ENCODE measurements around the gene MYL6. TPM values are rescaled to one million over a fixed set of nuclear protein-coding genes. Genes with fewer than 3 reads are reported as not detected.

Gene MYL6
- 2,877 and 3,219 TPM in 2 replicates for total RNA-seq

DNA sequence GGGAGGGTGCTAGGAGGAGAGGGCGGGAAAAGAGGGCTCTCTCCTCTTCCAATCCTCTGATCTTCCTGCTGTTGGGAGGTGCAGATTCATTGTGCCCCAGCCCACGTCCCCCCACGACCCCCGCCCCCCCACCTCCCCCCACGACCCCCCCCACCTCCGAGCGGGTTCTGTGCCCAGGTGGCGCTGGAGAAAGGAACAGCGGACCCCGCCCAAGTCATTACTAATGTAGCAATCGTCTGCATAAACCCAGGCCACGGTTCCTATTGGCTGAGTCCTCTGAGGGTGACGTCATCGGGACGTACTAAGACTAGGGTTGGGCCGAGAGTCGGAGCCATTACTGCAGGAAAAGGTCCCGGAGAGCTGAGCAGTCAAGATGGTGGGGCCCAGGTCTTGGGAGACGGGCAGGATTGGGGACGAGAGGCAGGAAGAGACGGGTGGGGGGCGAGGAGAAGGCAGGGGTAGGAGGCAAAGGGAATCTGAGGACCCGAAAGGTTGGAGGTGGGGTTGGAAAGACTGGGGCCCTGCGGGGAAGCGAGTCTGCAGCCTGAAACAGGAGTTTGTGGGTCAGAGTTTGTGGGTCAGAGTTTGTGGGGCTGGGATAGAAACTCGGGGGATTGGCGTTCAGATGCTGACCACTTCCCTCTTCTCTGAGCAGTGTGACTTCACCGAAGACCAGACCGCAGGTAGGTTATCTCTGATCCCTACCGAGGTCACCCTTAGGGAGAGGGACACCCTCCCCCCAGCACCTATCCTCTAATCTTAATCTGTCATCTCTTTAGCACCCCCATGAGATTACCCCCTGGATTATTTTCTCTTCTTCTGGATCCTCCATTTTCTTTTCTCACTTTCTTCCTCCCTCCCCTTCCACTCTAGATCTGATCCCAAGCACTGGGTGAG lies at the start of gene MYL6:
Gene MYL6, plus strand, starts transcription at position 331 of the 897 bp plus-strand sequence. Its CDS starts 43 bp downstream, at position 374.

GRCh38 chr12:56116267-56117081 lies 41.7 kb upstream of the MYL6 start, which contains the start of gene RPL41:
Gene RPL41, plus strand, starts transcription at chr12:56116633.

DNA sequence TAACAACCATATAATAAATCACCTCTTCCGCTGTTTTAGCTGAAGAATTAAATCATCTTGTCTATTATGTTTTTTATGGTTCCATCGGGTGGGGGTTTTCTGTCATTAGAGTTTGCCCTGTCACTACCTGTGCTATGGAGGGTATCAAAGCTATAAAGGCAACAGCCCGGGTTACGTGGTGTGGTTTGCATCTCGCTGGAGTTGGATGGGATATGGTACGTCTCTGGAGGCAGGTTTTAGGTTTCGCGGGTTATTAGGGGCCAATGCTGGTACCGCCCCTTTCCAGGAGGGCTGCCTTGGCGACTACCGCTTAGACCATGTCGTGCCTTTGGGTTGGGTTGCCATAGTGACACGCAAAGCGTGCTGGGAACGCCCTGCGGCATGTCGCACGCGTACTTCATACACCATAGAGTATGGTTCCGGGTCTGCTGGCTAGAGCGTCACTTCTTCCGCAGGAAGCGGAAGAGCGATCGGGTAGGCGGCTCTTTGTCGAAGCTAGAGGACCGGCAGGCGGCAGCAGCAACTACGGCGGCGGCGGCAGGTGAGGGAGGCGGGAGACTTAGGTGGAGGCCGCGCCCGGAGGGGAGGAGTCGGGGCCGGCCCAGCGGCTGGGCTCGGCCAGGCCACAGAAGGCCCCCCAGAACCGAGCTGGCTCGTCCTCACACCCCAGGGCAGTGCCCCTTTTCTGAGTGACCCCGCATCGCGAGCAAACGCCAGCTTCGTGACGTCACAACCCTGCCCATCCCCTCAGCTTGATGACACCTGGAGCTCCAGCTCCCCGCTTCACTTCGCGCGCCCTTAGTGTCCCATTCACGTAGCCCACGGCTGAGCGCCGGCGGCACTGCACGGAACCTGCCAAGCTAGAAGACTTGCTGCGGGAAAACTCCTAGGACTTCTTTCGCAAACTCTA lies 40.1 kb upstream of the MYL6 start, which contains the start of gene ZC3H10:
Gene ZC3H10, plus strand, starts transcription at position 489 of the 910 bp plus-strand sequence. CDS start 2,297 bp downstream, outside the sequence.

GRCh38 chr12:56127888-56128669 lies 30.1 kb upstream of the MYL6 start, which contains the start of gene ESYT1:
Gene ESYT1, plus strand, starts transcription at chr12:56128267. Its CDS starts 53 bp downstream, at chr12:56128320.

DNA sequence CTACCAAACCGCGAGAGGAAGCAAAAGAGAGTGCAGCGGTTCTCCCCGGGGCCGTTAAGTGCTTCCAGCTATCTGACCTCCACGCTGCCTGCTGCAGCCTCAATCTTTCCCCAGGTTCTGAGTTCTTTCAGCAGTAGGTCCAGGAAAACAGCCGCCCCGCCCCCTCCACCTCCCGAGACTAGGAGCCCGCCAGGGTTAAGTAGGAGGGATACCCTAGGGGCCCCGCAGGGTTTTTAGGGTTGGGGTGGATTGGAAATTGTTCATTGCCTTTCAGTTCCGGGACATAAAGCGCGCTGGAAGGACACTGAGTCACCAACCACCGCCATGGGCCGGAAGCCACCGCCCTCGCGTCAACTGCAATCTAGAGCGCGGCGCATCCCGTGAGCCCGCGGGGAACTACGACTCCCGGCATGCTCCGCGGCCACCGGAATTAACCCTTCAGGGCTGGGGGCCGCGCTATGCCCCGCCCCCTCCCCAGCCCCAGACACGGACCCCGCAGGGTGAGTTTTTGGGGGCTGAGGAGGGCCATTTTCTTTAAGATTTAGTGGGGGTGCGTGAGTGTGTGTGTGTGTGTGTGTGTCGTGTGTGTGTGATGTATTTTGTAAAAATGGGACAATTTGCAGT lies 5.9 kb upstream of the MYL6 start, which contains the start of gene MYL6B:
Gene MYL6B, plus strand, starts transcription at position 456 of the 624 bp plus-strand sequence. CDS start 1,332 bp downstream, outside the sequence.

DNA sequence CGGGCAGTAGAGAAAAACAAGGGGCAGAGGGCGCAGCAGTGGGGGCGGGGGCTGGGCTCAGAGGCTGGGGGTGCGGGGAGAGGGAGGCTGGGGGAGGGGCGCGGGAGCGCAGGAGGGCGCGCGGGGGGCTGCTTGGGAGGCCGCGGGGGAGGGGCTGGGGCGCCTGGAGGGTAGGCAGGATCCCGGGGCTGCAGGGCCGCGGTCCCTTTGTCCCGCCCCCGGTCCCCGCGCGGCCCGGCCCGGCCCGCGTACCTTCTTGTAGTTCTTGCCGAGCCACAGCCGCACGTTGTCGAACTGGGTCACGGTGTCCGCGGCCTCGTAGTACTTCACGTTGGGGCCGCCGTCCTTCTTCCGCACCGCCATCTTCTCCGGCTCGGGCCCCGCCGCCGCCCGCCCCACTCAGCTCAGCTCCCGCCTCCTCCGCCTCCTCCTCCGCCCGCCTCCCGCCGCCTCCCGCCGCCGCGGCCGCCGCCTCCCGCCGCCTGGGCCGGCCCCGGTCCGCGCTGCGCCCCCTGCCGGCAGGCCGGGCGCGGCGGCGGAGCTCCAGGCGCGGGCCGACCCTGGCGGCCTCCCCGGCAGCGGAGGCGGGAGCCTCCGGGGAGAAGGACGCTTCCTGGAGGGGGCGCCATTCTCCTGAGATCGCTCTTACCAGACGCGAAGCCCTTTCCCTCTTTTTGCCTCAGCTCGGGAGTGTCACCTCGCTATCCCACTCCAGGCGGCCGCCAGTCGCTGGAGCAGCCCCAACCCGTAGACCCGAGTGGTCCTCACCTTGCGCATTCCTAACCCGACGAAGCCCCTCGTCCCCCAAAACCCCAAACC lies 31.1 kb downstream of the MYL6 start, which contains the start of gene SMARCC2:
Gene SMARCC2, minus strand, starts transcription at position 385 of the 819 bp plus-strand sequence. Its CDS starts 22 bp downstream, at position 363.

Other genes with a start within 250 kb of the MYL6 start
- gene PYM1, start 230.5 kb upstream of the MYL6 start, total RNA-seq = 46.4 and 54.8 TPM in 2 replicates
- gene DGKA, start 227.2 kb upstream of the MYL6 start, total RNA-seq = 19.9 and 32.4 TPM in 2 replicates
- 0.58 and 0.71 TPM in 2 replicates for gene PMEL, start 192.3 kb upstream of the MYL6 start, total RNA-seq
- 35.3 and 39.8 TPM in 2 replicates for gene CDK2, start 191.5 kb upstream of the MYL6 start, total RNA-seq
- gene RAB5B, start 184.3 kb upstream of the MYL6 start, total RNA-seq = 58.8 and 63.6 TPM in 2 replicates
- gene SUOX, start 161.1 kb upstream of the MYL6 start, total RNA-seq = 21.8 and 43.0 TPM in 2 replicates
- gene IKZF4, start 137.3 kb upstream of the MYL6 start, total RNA-seq = 0.89 and 2.6 TPM in 2 replicates
- gene RPS26, start 116.4 kb upstream of the MYL6 start, total RNA-seq = 1,394 and 2,798 TPM in 2 replicates
- gene ERBB3, start 78.2 kb upstream of the MYL6 start, total RNA-seq = 0.35 TPM in 1 of 2 replicates, not detected in the other
- gene PA2G4, start 53.8 kb upstream of the MYL6 start, total RNA-seq = 199 and 215 TPM in 2 replicates
- 2,864 and 3,592 TPM in 2 replicates for gene RPL41, start 41.7 kb upstream of the MYL6 start, total RNA-seq
- gene ZC3H10, start 40.1 kb upstream of the MYL6 start, total RNA-seq = 2.6 and 4.8 TPM in 2 replicates
- gene ESYT1, start 30.1 kb upstream of the MYL6 start, total RNA-seq = 240 and 325 TPM in 2 replicates
- gene MYL6B, start 5.8 kb upstream of the MYL6 start, total RNA-seq = 92.5 and 126 TPM in 2 replicates
- gene SMARCC2, start 31.1 kb downstream of the MYL6 start, total RNA-seq = 30.7 and 32.3 TPM in 2 replicates
- gene RNF41, start 63.6 kb downstream of the MYL6 start, total RNA-seq = 102 and 109 TPM in 2 replicates
- gene NABP2, start 66.0 kb downstream of the MYL6 start, total RNA-seq = 60.1 and 75.0 TPM in 2 replicates
- not detected in 2 replicates for gene SLC39A5, start 71.7 kb downstream of the MYL6 start, total RNA-seq
- gene ANKRD52, start 100.0 kb downstream of the MYL6 start, total RNA-seq = 9.2 and 12.4 TPM in 2 replicates
- 7.4 and 13.5 TPM in 2 replicates for gene COQ10A, start 108.6 kb downstream of the MYL6 start, total RNA-seq
- 141 and 149 TPM in 2 replicates for gene CS, start 142.0 kb downstream of the MYL6 start, total RNA-seq
- gene CNPY2, start 157.6 kb downstream of the MYL6 start, total RNA-seq = 110 and 166 TPM in 2 replicates
- 13.3 and 13.8 TPM in 2 replicates for gene PAN2, start 175.6 kb downstream of the MYL6 start, total RNA-seq
- gene IL23A, start 180.5 kb downstream of the MYL6 start, total RNA-seq = not detected in 2 replicates
- gene STAT2, start 201.7 kb downstream of the MYL6 start, total RNA-seq = 135 and 143 TPM in 2 replicates
- gene APOF, start 204.5 kb downstream of the MYL6 start, total RNA-seq = not detected in 2 replicates